ENCODE results near the gene ZFYVE19.

DNA sequence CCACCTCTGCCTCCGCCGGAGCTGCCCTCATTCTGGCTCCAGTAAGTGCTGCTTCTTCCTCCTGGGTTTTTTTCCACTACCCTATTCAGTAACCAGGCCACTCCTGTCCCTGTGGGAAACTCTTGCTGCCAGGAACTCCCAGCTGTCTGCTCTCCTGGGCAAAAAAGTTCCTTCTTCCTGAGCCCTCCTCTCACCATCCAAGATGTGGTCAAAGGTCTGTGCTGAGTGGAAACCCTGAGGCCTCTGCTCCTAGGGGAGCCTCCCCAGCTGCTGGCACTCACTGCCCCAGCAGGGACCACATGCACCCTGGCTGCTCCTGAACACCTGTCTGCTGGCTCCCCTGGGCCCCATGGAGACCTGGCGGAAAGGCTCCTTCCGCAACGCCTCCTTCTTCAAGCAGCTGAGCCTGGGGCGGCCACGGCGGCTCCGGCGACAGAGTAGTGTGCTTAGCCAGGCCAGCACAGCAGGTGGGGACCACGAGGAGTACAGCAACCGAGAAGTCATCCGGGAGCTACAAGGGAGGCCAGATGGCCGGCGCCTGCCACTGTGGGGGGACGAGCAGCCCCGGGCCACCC lies 36.7 kb upstream of the ZFYVE19 start:
- TF ChIP-seq, protein P1, sequence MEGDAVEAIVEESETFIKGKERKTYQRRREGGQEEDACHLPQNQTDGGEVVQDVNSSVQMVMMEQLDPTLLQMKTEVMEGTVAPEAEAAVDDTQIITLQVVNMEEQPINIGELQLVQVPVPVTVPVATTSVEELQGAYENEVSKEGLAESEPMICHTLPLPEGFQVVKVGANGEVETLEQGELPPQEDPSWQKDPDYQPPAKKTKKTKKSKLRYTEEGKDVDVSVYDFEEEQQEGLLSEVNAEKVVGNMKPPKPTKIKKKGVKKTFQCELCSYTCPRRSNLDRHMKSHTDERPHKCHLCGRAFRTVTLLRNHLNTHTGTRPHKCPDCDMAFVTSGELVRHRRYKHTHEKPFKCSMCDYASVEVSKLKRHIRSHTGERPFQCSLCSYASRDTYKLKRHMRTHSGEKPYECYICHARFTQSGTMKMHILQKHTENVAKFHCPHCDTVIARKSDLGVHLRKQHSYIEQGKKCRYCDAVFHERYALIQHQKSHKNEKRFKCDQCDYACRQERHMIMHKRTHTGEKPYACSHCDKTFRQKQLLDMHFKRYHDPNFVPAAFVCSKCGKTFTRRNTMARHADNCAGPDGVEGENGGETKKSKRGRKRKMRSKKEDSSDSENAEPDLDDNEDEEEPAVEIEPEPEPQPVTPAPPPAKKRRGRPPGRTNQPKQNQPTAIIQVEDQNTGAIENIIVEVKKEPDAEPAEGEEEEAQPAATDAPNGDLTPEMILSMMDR (IDR thresholded peaks at IDR 0.05), result no peak
- TF ChIP-seq POLR2A (IDR thresholded peaks at IDR 0.05), result no peak
